Sigmoid colon (tissue), 3 donors: ENCODE results near the gene THOC7.

Source experiments
- CTCF ChIP-seq, 4 experiments: fragments of 450-650 bp in 3 of 4; fragments of 200-600 bp in 1 of 4; IDR thresholded peaks; one replicate each; pipeline ENCODE4 v1.5.1; 2016 to 2019; ENCODE audit warnings: antibody characterized with exemption in 4 of 4, mild to moderate bottlenecking in 3 of 4, moderate library complexity in 2 of 4
- POLR2A ChIP-seq, 2 donors: fragments of 450-650 bp; IDR thresholded peaks; one replicate each; pipeline ENCODE4 v1.6.1; 2016; ENCODE audit warnings: antibody characterized with exemption in 2 of 2, mild to moderate bottlenecking in 2 of 2, moderate library complexity in 2 of 2

DNA sequence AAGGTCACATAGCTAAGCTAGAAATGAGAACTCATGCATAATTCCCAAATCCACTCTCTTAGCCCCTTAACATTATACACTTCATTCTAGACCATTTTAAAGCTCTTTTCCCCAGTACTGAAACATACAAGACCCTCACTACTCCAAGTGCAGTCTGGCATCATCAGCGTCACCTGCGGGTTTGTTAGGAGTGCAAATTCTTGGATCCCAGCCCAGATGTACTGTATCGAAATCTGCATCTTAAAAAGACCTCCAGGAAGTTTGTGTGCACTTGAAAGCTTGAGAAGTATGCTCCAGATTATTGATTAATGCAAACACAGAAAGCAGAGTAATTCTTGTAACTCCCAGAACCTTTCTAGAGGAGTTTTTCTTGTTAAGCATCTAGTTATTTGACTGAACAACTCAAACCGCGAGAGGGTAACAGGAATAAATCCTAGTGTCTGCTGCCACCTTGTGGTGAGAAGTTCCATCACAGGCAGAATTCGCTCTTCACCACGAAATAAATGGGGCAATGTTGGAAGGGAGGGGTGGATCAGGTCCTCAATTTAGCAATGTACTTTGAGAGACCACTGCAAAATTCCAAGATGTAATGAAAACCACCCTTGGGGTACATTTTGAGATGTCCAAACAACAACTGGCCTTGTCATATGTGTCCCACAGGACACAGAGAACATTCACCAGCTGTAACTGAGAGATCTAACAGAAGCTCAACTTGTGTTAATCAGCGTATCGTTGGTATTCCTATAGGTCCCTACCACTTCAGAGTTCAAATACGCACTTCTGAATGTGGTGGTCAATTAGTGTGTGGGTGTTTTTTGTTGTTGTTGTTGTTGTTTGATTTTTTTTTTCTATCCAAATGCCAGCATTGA is 45.1 kb downstream of the THOC7 start:
- TF ChIP-seq POLR2A (IDR thresholded peaks at IDR 0.05) = no peak
- peak; percentile 45 to 86 (median 78) for TF ChIP-seq CTCF (IDR thresholded peaks at IDR 0.05)
